Epithelial cell of esophagus (primary cell): ENCODE results near the gene CALML5.

Source experiments
- DNase-seq: peaks from one replicate; pipeline ENCODE4 v3.0.0; 2010; ENCODE audit warnings: low read depth
- H3K4me3 ChIP-seq: 2 replicates; pipeline ENCODE4 v1.5.1; 2011; ENCODE audit warnings: mild to moderate bottlenecking, low read length, control low read depth
- TF ChIP-seq, protein P1 (sequence below): IDR thresholded peaks from 2 replicates; pipeline ENCODE4 v1.5.1; 2011; ENCODE audit warnings: low read depth, mild to moderate bottlenecking, low read length, control low read depth, inconsistent platforms; ENCODE audit not compliant: insufficient read depth; ENCODE audit errors: missing control alignments

Gene CALML5

DNA sequence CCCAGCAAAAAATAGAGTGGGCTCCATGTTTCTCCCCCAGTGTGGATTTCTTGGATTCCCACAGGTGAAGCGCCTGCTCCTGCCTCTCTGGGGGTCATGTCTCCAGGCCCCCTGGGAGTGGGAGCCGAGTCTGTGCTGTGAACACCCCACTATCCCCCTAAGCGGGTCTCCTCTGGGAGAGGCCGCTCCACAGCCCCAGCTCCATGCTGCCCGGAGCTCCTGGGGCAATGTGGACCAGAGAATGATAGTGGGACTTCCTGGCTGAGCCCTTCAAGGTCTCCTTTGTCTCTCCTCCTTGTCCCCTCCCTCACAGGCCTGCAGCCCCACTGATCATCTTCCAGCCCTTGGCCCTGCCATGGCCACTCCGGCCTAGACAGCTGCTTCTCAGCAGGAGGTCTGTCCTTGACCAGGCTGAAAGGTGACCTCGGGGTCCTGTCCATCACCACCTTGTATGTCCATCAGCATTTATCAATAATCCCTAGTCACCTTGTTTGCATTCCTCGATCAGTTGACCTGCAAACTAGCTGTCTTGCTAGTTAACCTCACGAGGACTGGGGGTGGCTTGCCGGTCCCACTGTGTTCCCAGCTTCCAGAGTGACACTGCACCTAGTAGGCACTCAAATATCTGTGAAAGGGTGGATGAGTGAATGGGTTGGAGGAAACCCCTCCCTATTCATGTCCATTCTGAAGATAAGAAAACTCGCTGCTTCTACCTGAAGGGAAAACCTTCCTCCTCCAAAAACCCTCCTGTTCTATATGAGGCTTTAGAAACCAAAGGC is 24.6 kb upstream of the CALML5 start:
- no peak overlapping the region for H3K4me3 ChIP-seq
- no peak for DNase-seq
- TF ChIP-seq, protein P1, sequence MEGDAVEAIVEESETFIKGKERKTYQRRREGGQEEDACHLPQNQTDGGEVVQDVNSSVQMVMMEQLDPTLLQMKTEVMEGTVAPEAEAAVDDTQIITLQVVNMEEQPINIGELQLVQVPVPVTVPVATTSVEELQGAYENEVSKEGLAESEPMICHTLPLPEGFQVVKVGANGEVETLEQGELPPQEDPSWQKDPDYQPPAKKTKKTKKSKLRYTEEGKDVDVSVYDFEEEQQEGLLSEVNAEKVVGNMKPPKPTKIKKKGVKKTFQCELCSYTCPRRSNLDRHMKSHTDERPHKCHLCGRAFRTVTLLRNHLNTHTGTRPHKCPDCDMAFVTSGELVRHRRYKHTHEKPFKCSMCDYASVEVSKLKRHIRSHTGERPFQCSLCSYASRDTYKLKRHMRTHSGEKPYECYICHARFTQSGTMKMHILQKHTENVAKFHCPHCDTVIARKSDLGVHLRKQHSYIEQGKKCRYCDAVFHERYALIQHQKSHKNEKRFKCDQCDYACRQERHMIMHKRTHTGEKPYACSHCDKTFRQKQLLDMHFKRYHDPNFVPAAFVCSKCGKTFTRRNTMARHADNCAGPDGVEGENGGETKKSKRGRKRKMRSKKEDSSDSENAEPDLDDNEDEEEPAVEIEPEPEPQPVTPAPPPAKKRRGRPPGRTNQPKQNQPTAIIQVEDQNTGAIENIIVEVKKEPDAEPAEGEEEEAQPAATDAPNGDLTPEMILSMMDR, result no peak

DNA sequence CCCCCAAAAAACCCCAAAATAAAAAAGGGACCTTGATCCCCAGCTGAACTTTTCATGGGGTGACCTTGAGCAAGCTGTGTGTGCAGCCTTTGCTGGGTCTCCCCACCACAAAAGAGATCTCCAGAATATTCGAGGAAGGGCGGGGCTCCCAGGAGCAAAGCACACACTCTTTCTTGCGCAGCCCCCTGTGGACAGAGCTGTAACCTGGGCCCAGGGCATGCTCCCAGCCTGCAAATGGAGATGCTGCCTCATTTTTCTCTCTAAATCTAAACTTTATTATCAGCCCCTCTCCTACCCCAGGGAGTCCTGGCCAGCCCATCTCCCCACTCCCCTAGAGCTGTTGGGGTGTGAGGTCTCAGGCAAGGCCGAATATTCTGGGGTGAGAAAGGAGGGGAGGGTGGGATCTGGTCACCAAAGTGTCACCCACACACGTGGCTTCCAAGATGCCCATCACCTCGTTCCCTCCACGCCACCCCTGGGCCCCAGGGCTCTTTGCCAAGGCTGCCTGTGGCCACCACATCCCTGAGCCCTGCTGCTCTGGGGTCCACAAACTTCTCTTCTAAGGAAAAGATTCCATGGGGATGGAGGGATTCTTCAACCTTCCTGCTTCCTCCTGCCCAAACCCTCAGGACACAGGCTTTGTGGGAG is 23.7 kb upstream of the CALML5 start:
- no peak overlapping the region for H3K4me3 ChIP-seq
- no peak for DNase-seq
- TF ChIP-seq, protein P1, result no peak

DNA sequence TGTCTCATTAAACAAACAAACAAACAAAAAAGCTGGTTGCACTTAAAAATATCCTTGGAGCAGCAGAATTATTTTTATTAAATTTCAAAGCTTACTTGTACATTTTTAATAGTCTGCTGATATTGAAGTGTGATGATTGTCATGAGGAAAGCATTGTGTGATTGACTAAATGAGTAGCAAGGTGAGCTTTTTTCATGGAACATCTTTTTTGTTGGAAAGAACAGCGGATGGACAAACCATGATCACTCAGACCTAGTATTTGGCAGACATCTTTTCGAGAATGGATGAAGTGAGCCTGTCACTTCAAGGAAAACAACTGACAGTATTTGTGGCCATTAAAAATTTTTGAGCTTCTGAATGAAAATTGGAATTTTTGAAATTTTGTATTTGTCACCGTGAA is 19.7 kb upstream of the CALML5 start:
- no peak overlapping the region for H3K4me3 ChIP-seq
- DNase-seq, result no peak
- TF ChIP-seq, protein P1, result no peak

DNA sequence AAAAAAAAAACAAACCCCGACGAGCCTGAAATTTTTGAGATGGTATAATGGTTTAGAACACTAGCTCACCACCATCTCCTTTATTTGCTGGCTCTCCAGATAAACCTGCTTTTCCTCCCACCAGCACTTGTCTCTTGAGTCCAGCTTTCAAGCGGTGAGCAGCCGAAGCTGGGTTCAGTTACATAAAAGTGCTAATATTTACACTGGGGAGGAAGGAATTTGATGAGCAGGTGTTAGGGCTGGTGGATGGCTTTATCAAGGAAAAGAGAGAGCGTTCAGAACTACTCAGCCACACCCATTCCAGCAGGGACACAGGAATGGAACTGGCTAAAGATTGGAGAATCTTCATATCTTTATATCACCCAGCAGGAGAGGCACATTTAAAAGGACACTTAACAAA is 18.8 kb upstream of the CALML5 start:
- no peak for DNase-seq
- H3K4me3 ChIP-seq, result no peak overlapping the region
- TF ChIP-seq, protein P1, result no peak

DNA sequence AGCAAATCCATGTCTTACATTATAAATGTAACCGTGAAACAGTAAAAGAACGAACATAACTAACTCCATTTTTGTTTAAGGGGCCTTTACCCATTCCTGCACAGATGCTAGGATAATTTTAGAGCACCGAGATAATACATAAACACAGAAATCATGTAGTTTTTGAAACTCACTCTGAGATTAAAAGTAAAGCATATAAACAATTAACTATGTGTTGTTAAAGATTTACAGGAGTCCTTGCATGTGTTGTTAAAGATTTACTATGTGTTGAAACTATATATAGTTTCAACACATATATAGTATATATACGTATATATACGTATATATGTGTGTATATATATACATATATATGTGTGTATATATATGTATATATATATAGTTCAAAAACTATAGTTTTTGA is 18.2 kb upstream of the CALML5 start:
- no peak overlapping the region for H3K4me3 ChIP-seq
- no peak for DNase-seq
- TF ChIP-seq, protein P1, result no peak

DNA sequence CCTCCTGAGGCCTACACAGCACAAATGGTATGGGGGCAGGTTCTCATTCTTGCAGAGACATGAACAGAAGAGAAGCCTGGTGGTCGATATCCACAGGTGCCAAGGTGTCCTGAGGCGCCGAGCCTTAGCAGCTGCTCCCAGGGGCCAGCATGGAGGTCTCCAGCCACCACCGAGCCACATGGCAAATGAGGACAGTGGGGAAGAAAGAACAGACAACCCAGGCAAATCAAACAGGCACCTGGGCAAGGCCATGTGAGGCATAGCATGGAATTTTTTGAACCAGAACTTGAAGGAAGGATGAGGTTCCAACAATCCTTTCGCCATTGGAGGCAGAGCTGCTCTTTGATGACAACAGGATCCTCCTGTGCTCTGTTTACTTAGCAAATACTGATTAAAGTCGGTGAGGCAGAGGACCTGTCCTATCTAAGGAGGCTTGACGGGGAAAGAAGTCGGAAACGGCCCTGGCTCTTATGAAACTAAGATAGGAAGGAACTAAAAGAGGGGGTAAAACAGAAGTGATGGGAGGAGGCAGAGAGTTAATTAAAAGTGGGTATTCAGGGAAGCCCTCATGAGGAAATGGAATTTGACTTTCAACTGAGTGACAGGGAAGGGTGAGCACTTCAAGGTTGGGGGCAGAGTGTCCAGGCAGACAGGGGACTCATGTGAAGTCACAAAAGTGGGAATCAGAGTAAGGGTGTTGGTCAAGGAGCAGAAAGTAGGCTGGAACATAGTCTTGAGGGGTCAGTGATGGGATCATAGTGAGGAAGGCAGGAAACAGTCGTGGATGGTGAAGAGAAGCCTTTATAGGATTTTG is 16.8 kb upstream of the CALML5 start:
- no peak overlapping the region for H3K4me3 ChIP-seq
- TF ChIP-seq, protein P1, result no peak
- no peak for DNase-seq
